AML-193 (cell line): ENCODE measurements around the gene PTPN9.
"Not testable (repeated sequence)": the region's sequence is repeated elsewhere in the genome, so short reads cannot be mapped to it uniquely, and the experiment has no call there.

Source experiments
- DNase-seq, 2 experiments: peaks; one replicate each; lab custom pipeline; 2025; lab: John Stamatoyannopoulos, UW

The PTPN9 gene

GRCh38 chr15:75531041-75531450 lies 48.1 kb downstream of the PTPN9 start:
- DNase-seq, result no peak

- DNase-seq, result no peak
Measured at GRCh38 chr15:75530169-75530568, 48.9 kb downstream of the PTPN9 start.

GRCh38 chr15:75525756-75526155 lies 53.4 kb downstream of the PTPN9 start:
- DNase-seq, result not testable (repeated sequence)

- DNase-seq, result no peak
Measured at GRCh38 chr15:75523011-75523410, 56.1 kb downstream of the PTPN9 start.

GRCh38 chr15:75517233-75517632 lies 61.9 kb downstream of the PTPN9 start:
- DNase-seq, result no peak

- peak; percentile 55 to 61 for DNase-seq
Measured at GRCh38 chr15:75508840-75509532, 70.1 kb downstream of the PTPN9 start.

- DNase-seq, result no peak
Measured at GRCh38 chr15:75502360-75502759, 76.8 kb downstream of the PTPN9 start.

- DNase-seq, result no peak
Measured at GRCh38 chr15:75493732-75494131, 85.4 kb downstream of the PTPN9 start.

GRCh38 chr15:75483961-75484360 lies 95.2 kb downstream of the PTPN9 start:
- DNase-seq, result no peak

- not testable (repeated sequence) for DNase-seq
Measured at GRCh38 chr15:75483556-75483955, 95.6 kb downstream of the PTPN9 start.

GRCh38 chr15:75483106-75483505 lies 96.0 kb downstream of the PTPN9 start:
- DNase-seq, result no peak

- not testable (repeated sequence) for DNase-seq
Measured at GRCh38 chr15:75480463-75480862, 98.7 kb downstream of the PTPN9 start.

- DNase-seq, result no peak
Measured at GRCh38 chr15:75479670-75480069, 99.4 kb downstream of the PTPN9 start.

GRCh38 chr15:75477094-75477493 lies 102.0 kb downstream of the PTPN9 start:
- not testable (repeated sequence) for DNase-seq

- DNase-seq, result no peak
Measured at GRCh38 chr15:75468913-75469598, 110.1 kb downstream of the PTPN9 start.

GRCh38 chr15:75460646-75461045 lies 118.5 kb downstream of the PTPN9 start:
- no peak for DNase-seq

GRCh38 chr15:75459581-75459980 lies 119.5 kb downstream of the PTPN9 start:
- DNase-seq, result no peak

GRCh38 chr15:75456710-75457109 lies 122.4 kb downstream of the PTPN9 start:
- DNase-seq, result peak in 1 of 2 experiments; percentile 34

GRCh38 chr15:75455982-75456531 lies 123.1 kb downstream of the PTPN9 start:
- DNase-seq, result peak; percentile 53 to 55

- peak; percentile 59 to 63 for DNase-seq
Measured at GRCh38 chr15:75455424-75455981, 123.6 kb downstream of the PTPN9 start.

- DNase-seq, result peak; percentile 37 to 46
Measured at GRCh38 chr15:75454471-75455378, 124.4 kb downstream of the PTPN9 start.
